Lung (tissue), 12 donors: Measurements from ENCODE around the gene RAET1G. TPM values are rescaled to one million over a fixed set of nuclear protein-coding genes. Genes with fewer than 3 reads are reported as not detected.

ENCODE experiments used
- ATAC-seq: fragments of 200-7000 bp; cut with Tn5 transposase; one replicate; pipeline ENCODE4 v1.9.1; 2020; ENCODE audit warnings: moderate number of reproducible peaks; ENCODE audit not compliant: insufficient read depth, low FRiP score
- DNase-seq, 3 donors: peaks; one replicate each; pipeline ENCODE4 v3.0.0-alpha.2; 2013 to 2017
- H3K27ac ChIP-seq, 2 donors: one replicate each; pipeline ENCODE4 v1.5.1; 2013; ENCODE audit warnings: mild to moderate bottlenecking in 2 of 2, moderate library complexity in 2 of 2, control low read depth in 1 of 2, inconsistent platforms in 1 of 2, low read depth in 1 of 2, low read length in 1 of 2
- H3K27me3 ChIP-seq, 3 donors: one replicate each; pipeline ENCODE4 v1.5.1; 2013; ENCODE audit warnings: low read length in 2 of 3; ENCODE audit not compliant: control insufficient read depth in 3 of 3, insufficient read depth in 3 of 3
- H3K36me3 ChIP-seq, 4 donors: one replicate each; pipeline ENCODE4 v1.5.1; 2013; ENCODE audit warnings: low read length in 4 of 4, mild to moderate bottlenecking in 1 of 4, moderate library complexity in 1 of 4; ENCODE audit not compliant: control insufficient read depth in 4 of 4, insufficient read depth in 4 of 4
- H3K4me1 ChIP-seq, 5 donors: one replicate each; pipeline ENCODE4 v1.5.1; 2013; ENCODE audit warnings: low read length in 5 of 5, mild to moderate bottlenecking in 2 of 5, moderate library complexity in 1 of 5; ENCODE audit not compliant: control insufficient read depth in 5 of 5, insufficient read depth in 5 of 5
- H3K4me3 ChIP-seq: one replicate; pipeline ENCODE4 v1.5.1; 2013; ENCODE audit warnings: mild to moderate bottlenecking, control low read depth, moderate library complexity
- H3K9ac ChIP-seq, 2 donors: one replicate each; pipeline ENCODE4 v1.5.1; 2013; ENCODE audit warnings: low read length in 2 of 2, control low read depth in 1 of 2; ENCODE audit not compliant: insufficient read depth in 1 of 2
- H3K9me3 ChIP-seq, 4 donors: one replicate each; pipeline ENCODE4 v1.5.1; 2013; ENCODE audit warnings: low read length in 3 of 4, mild to moderate bottlenecking in 1 of 4, moderate library complexity in 1 of 4; ENCODE audit not compliant: control insufficient read depth in 4 of 4, insufficient read depth in 3 of 4
- CTCF ChIP-seq: IDR thresholded peaks from 2 replicates; pipeline ENCODE4 v1.5.1; 2012; ENCODE audit warnings: mild to moderate bottlenecking; ENCODE audit errors: control extremely low read depth, extremely low read depth
- WGBS, 2 donors: extraction: QIAGEN DNeasy Blood & Tissue Kit; methylation state at CpG; one replicate each; pipeline ENCODE4 v1.1.7; 2013; 5-methylcytosine and 5-hydroxymethylcytosine counted together
- polyA plus RNA-seq, 2 donors: library from polyadenylated mRNA; stranded (reverse); fragments of 200-250 nt; gene quantifications; one replicate each; pipeline ENCODE4 v1.2.1, GENCODE V29; 2013
- total RNA-seq, 2 donors: library from RNA; depleted of rRNA in 1 of 2; stranded (reverse); fragments of >200 nt in 1 of 2; gene quantifications; one replicate each; pipeline ENCODE4 v1.2.1, GENCODE V29; 2014 to 2021
- donor health status: control.
- donor health status: control.
- donor health status: Bipolar disorder and iron deficiency.
- donor health status: healthy.
- donor health status: DM: yes; HTN: yes; CAD: no.

RAET1G gene
- total and polyA plus RNA-seq, 4 donors, result 0.32 to 1.8 (median 0.99) TPM

- Histone ChIP-seq H3K4me1 (peaks cover 0 to 4% (median 0%) of the 10 kb centered on the region in 5 donors), H3K36me3 (no peaks in the 10 kb centered on the region), H3K27me3 (no peaks in the 10 kb centered on the region), H3K9me3 (peaks cover 0 to 8% (median 0%) of the 10 kb centered on the region in 4 donors), H3K4me3 (no peak overlapping the region), H3K27ac (no peak overlapping the region), H3K9ac (no peak overlapping the region)
- 82 to 94% methylated on average over 5 of the region's 5 CpGs for WGBS, 2 donors
- TF ChIP-seq CTCF, result no peak
- ATAC-seq (no peak), DNase-seq (no peak)
Measured at GRCh38 chr6:149903938-149904611, 18.8 kb downstream of the RAET1G start.

GRCh38 chr6:149901444-149902140 lies 21.3 kb downstream of the RAET1G start:
- H3K27me3 ChIP-seq, result no peaks in the 10 kb centered on the region
- peaks cover 0 to 3% (median 0%) of the 10 kb centered on the region in 4 donors for H3K9me3 ChIP-seq
- H3K4me1 ChIP-seq, result peaks cover 0 to 7% (median under 1%) of the 10 kb centered on the region in 5 donors
- no peak overlapping the region for H3K27ac ChIP-seq
- no peak for TF ChIP-seq CTCF
- no peak for ATAC-seq
- H3K4me3 ChIP-seq, result no peak overlapping the region
- 84 to 91% methylated on average over 6 of the region's 6 CpGs for WGBS, 2 donors
- no peak overlapping the region for H3K9ac ChIP-seq
- H3K36me3 ChIP-seq, result no peaks in the 10 kb centered on the region
- no peak for DNase-seq

- Histone ChIP-seq H3K27me3 (no peaks in the 10 kb centered on the region), H3K9ac (no peak overlapping the region), H3K4me3 (no peak overlapping the region), H3K9me3 (no peaks in the 10 kb centered on the region), H3K36me3 (no peaks in the 10 kb centered on the region), H3K27ac (no peak overlapping the region), H3K4me1 (peaks cover 0 to 14% (median 8%) of the 10 kb centered on the region in 5 donors)
- ATAC-seq (no peak), DNase-seq (no peak)
- WGBS, 2 donors, result 92 to 95% methylated on average over 11 of the region's 11 CpGs
- no peak for TF ChIP-seq CTCF
Measured at GRCh38 chr6:149900620-149901443, 22.1 kb downstream of the RAET1G start.
